Neuron (in vitro differentiated cells): ENCODE measurements around the gene RMND5A.

Source experiments
- H2AFZ ChIP-seq: one replicate; pipeline ENCODE4 v1.6.1; 2013; ENCODE audit warnings: low read depth, mild to moderate bottlenecking, inconsistent platforms, low read length, moderate library complexity
- H3K27me3 ChIP-seq: one replicate; pipeline ENCODE4 v1.6.1; 2013; ENCODE audit warnings: low read length; ENCODE audit not compliant: insufficient read depth
- H3K36me3 ChIP-seq: one replicate; pipeline ENCODE4 v1.6.1; 2013; ENCODE audit warnings: low read length; ENCODE audit not compliant: insufficient read depth
- H3K4me1 ChIP-seq: one replicate; pipeline ENCODE4 v1.6.1; 2013; ENCODE audit warnings: low read length; ENCODE audit not compliant: insufficient read depth
- H3K4me3 ChIP-seq: 2 replicates; pipeline ENCODE4 v1.5.1; 2013; ENCODE audit warnings: mild to moderate bottlenecking, low read length, moderate library complexity
- H3K9me3 ChIP-seq: one replicate; pipeline ENCODE4 v1.6.1; 2013; ENCODE audit warnings: low read length

Gene RMND5A

GRCh38 chr2:86758405-86758804 lies 38.3 kb downstream of the RMND5A start:
- Histone ChIP-seq H3K4me3 (no peak overlapping the region), H3K9me3 (peaks cover 4% of the 10 kb centered on the region), H3K4me1 (peaks cover 11% of the 10 kb centered on the region), H3K27me3 (no peaks in the 10 kb centered on the region), H2AFZ (no peak overlapping the region), H3K36me3 (peaks cover 36% of the 10 kb centered on the region)

GRCh38 chr2:86760371-86760770 lies 40.3 kb downstream of the RMND5A start:
- H3K36me3 ChIP-seq, result peaks cover 18% of the 10 kb centered on the region
- no peaks in the 10 kb centered on the region for H3K27me3 ChIP-seq
- no peak overlapping the region for H3K4me3 ChIP-seq
- H2AFZ ChIP-seq, result no peak overlapping the region
- H3K9me3 ChIP-seq, result no peaks in the 10 kb centered on the region
- H3K4me1 ChIP-seq, result peaks cover 15% of the 10 kb centered on the region

DNA sequence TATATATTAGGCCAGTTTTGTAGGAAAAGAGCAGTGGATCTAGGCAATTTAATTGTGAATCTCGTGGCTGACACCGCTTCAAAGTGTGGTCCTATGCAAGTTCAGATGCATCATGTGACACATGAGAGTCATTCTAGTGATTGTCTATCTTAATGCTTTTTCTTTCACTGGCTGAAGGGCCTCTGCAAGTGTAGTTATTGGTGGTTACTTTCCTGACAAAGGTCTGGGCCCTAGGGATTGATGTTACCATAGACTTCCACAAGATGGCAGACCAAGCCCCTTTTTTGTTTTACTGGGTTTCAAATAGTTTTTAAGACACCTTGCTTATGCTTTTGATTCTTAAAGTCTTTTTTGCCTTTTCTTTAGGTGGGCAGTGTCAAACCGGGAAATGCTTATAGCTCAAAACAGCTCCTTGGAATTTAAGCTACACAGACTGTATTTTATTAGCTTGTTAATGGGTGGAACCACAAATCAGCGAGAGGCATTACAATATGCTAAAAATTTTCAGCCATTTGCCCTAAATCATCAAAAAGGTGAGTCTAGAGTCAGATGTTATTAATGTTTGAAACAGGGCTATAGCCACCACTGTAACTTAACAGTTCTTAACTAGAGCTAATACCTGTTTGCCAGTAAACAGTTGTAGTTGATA lies 44.7 kb downstream of the RMND5A start:
- Histone ChIP-seq H2AFZ (no peak overlapping the region), H3K4me3 (no peak overlapping the region), H3K36me3 (peaks cover 33% of the 10 kb centered on the region), H3K4me1 (peaks cover 15% of the 10 kb centered on the region), H3K27me3 (no peaks in the 10 kb centered on the region), H3K9me3 (no peaks in the 10 kb centered on the region)

GRCh38 chr2:86765310-86765695 lies 45.2 kb downstream of the RMND5A start:
- no peak overlapping the region for H3K4me3 ChIP-seq

GRCh38 chr2:86768189-86768949 lies 48.3 kb downstream of the RMND5A start:
- peaks cover 4% of the 10 kb centered on the region for H3K4me1 ChIP-seq
- no peak overlapping the region for H2AFZ ChIP-seq
- H3K9me3 ChIP-seq, result no peaks in the 10 kb centered on the region
- H3K36me3 ChIP-seq, result peaks cover 59% of the 10 kb centered on the region
- H3K27me3 ChIP-seq, result no peaks in the 10 kb centered on the region
- no peak overlapping the region for H3K4me3 ChIP-seq

More at GRCh38 chr2:86765310-86765695, 45.2 kb downstream of the RMND5A start:
- Histone ChIP-seq H3K9me3 (no peaks in the 10 kb centered on the region), H3K4me1 (peaks cover 15% of the 10 kb centered on the region), H3K36me3 (peaks cover 37% of the 10 kb centered on the region), H3K27me3 (no peaks in the 10 kb centered on the region), H2AFZ (no peak overlapping the region)

DNA sequence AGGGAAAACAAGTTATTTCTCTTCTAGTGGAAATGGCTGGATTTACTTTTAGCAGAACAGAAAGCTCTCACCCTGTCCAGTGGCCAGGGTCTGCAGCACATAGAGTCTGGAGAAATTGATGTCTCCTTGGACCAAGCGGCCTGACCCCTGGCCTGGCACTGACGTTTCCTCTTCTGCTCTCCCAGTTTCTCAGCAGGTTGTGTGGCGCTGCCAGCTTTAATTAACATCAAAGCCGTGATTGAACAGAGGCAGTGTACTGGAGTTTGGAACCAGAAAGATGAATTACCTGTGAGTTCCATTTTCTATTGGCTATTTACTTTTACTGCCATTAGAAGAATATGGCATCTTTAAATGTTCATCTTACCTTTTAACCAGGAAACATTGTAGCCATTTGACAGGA lies 49.7 kb downstream of the RMND5A start:
- H3K4me3 ChIP-seq, result no peak overlapping the region
- H3K27me3 ChIP-seq, result no peaks in the 10 kb centered on the region
- H3K36me3 ChIP-seq, result peaks cover 72% of the 10 kb centered on the region
- H3K9me3 ChIP-seq, result no peaks in the 10 kb centered on the region
- H3K4me1 ChIP-seq, result no peaks in the 10 kb centered on the region
- H2AFZ ChIP-seq, result no peak overlapping the region

GRCh38 chr2:86770816-86771301 lies 50.8 kb downstream of the RMND5A start:
- Histone ChIP-seq H3K4me1 (no peaks in the 10 kb centered on the region), H3K36me3 (peaks cover 73% of the 10 kb centered on the region), H3K9me3 (no peaks in the 10 kb centered on the region), H3K4me3 (no peak overlapping the region), H2AFZ (no peak overlapping the region), H3K27me3 (no peaks in the 10 kb centered on the region)

- Histone ChIP-seq H3K4me1 (no peaks in the 10 kb centered on the region), H3K36me3 (peaks cover 65% of the 10 kb centered on the region), H3K4me3 (no peak overlapping the region), H3K27me3 (no peaks in the 10 kb centered on the region), H2AFZ (no peak overlapping the region), H3K9me3 (no peaks in the 10 kb centered on the region)
These were observed 52.5 kb downstream of the RMND5A start for GRCh38 chr2:86772611-86773010.

GRCh38 chr2:86774862-86775261 lies 54.8 kb downstream of the RMND5A start:
- Histone ChIP-seq H3K27me3 (no peaks in the 10 kb centered on the region), H3K9me3 (no peaks in the 10 kb centered on the region), H3K4me1 (no peaks in the 10 kb centered on the region), H3K4me3 (no peak overlapping the region), H3K36me3 (peaks cover 46% of the 10 kb centered on the region), H2AFZ (no peak overlapping the region)

GRCh38 chr2:86775338-86775737 lies 55.2 kb downstream of the RMND5A start:
- Histone ChIP-seq H3K9me3 (no peaks in the 10 kb centered on the region), H3K36me3 (peaks cover 41% of the 10 kb centered on the region), H2AFZ (no peak overlapping the region), H3K27me3 (no peaks in the 10 kb centered on the region), H3K4me3 (no peak overlapping the region), H3K4me1 (no peaks in the 10 kb centered on the region)

DNA sequence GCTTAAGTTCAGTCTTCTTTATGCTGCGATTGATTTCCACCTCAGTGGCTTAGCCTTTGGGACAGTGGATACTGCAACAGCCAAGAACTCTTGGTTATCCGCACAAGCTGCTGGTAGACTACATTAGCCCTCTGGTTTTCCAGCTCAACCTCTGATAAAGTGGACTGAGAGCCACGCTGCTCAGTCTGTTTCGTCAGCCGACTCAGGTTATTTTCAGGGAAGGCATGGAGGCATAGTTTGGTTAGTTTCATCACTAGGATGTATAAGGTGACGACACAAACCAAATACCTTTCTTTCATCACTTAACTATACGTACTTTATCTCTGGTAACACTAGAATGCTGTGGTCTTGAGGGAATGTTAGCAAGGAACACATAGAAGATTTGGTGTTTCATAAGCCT lies 56.4 kb downstream of the RMND5A start:
- no peak overlapping the region for H3K4me3 ChIP-seq
- peaks cover 30% of the 10 kb centered on the region for H3K36me3 ChIP-seq

GRCh38 chr2:86778957-86779356 lies 58.9 kb downstream of the RMND5A start:
- no peak overlapping the region for H2AFZ ChIP-seq
- no peaks in the 10 kb centered on the region for H3K4me1 ChIP-seq
- peaks cover 13% of the 10 kb centered on the region for H3K36me3 ChIP-seq
- H3K4me3 ChIP-seq, result no peak overlapping the region
- H3K9me3 ChIP-seq, result no peaks in the 10 kb centered on the region
- peaks cover 7% of the 10 kb centered on the region for H3K27me3 ChIP-seq

More for the DNA sequence above, 56.4 kb downstream of the RMND5A start:
- Histone ChIP-seq H3K27me3 (no peaks in the 10 kb centered on the region), H3K4me1 (no peaks in the 10 kb centered on the region), H3K9me3 (no peaks in the 10 kb centered on the region), H2AFZ (no peak overlapping the region)

GRCh38 chr2:86779971-86780370 lies 59.9 kb downstream of the RMND5A start:
- Histone ChIP-seq H3K4me1 (no peaks in the 10 kb centered on the region), H2AFZ (no peak overlapping the region), H3K27me3 (peaks cover 12% of the 10 kb centered on the region), H3K9me3 (no peaks in the 10 kb centered on the region), H3K4me3 (no peak overlapping the region), H3K36me3 (peaks cover 3% of the 10 kb centered on the region)
